Measurements from ENCODE around the gene CFAP300. TPM values are rescaled to one million over a fixed set of nuclear protein-coding genes. Genes with fewer than 3 reads are reported as not detected.

CFAP300 gene
- total RNA-seq, 4 donors from 2014 or later: 1.4 to 23.3 (median 1.5) TPM

DNA sequence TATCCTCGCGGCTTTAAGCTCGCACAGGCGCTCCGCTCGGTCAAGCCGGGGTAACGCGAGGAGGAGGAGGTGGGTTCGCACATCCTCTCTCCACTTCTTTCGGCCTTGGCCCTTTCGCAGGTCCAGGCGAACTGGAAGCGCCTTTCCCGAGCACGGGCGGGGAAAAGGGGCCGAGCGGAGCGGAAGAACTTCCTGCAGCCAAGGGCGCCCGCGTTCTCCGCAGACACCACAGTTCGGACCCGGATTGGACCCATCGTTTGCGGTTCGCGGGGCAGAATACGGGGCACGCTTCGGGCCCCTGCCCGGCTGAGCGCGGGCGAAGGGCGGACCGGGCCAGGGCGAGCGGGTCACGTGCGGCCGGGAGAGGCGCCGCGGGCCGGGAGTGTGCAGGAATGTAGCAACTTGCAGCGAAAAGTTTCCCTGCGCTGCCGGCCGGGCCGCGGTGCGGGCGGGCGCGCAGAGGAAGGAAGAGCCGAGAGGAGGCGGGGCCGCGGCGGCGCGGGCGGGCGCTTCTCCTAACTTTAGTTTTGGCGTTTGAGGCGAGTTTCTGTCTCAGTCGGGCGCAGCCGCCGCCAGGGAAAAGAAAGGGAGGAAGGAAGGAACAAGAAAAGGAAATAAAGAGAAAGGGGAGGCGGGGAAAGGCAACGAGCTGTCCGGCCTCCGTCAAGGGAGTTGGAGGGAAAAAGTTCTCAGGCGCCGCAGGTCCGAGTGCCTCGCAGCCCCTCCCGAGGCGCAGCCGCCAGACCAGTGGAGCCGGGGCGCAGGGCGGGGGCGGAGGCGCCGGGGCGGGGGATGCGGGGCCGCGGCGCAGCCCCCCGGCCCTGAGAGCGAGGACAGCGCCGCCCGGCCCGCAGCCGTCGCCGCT is 62.9 kb downstream of the CFAP300 start, which contains the start of gene YAP1:
Gene YAP1, plus strand, starts transcription at position 552 of the 865 bp plus-strand sequence. CDS start 402 bp downstream, outside the sequence.
- TF ChIP-seq POLR2A (IDR thresholded peaks at IDR 0.05) (peak; percentile 46 to 67), EP300 (IDR thresholded peaks at IDR 0.05) (no peak), POLR2AphosphoS5 (IDR thresholded peaks at IDR 0.05) (peak; percentile 50)
- TF ChIP-seq, protein P1, sequence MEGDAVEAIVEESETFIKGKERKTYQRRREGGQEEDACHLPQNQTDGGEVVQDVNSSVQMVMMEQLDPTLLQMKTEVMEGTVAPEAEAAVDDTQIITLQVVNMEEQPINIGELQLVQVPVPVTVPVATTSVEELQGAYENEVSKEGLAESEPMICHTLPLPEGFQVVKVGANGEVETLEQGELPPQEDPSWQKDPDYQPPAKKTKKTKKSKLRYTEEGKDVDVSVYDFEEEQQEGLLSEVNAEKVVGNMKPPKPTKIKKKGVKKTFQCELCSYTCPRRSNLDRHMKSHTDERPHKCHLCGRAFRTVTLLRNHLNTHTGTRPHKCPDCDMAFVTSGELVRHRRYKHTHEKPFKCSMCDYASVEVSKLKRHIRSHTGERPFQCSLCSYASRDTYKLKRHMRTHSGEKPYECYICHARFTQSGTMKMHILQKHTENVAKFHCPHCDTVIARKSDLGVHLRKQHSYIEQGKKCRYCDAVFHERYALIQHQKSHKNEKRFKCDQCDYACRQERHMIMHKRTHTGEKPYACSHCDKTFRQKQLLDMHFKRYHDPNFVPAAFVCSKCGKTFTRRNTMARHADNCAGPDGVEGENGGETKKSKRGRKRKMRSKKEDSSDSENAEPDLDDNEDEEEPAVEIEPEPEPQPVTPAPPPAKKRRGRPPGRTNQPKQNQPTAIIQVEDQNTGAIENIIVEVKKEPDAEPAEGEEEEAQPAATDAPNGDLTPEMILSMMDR (IDR thresholded peaks at IDR 0.05): peak in 2 of 4 experiments; percentile 17 to 44
- 1% methylated on average over 19 to 33 of the region's 104 CpGs for WGBS, 2 donors (ENCODE audit: low coverage in 1 of 2)
- Histone ChIP-seq H3K9me3 (no peaks in the 10 kb centered on the region), H3K27ac (peak within 1 kb of the TSS; percentile 88 to 99 (median 96)), H3K27me3 (no peaks in the 10 kb centered on the region), H3K4me3 (peak within 1 kb of the TSS; percentile 90 to 91), H3K36me3 (no peaks in the 10 kb centered on the region), H3K4me1 (peaks cover 0 to 43% (median 6%) of the 10 kb centered on the region in 3 donors)
- peak; percentile 94 for ATAC-seq

DNA sequence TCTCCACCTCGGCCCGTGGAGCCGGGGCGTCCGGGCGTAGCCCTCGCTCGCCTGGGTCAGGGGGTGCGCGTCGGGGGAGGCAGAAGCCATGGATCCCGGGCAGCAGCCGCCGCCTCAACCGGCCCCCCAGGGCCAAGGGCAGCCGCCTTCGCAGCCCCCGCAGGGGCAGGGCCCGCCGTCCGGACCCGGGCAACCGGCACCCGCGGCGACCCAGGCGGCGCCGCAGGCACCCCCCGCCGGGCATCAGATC is 63.4 kb downstream of the CFAP300 start:
- WGBS, 2 donors (ENCODE audit: low coverage in 1 of 2): no CpG with 5 or more reads among the region's 31 CpGs
- no peak for TF ChIP-seq POLR2AphosphoS5 (IDR thresholded peaks at IDR 0.05)
- TF ChIP-seq, protein P1 (IDR thresholded peaks at IDR 0.05): peak in 1 of 4 experiments; percentile 4

DNA sequence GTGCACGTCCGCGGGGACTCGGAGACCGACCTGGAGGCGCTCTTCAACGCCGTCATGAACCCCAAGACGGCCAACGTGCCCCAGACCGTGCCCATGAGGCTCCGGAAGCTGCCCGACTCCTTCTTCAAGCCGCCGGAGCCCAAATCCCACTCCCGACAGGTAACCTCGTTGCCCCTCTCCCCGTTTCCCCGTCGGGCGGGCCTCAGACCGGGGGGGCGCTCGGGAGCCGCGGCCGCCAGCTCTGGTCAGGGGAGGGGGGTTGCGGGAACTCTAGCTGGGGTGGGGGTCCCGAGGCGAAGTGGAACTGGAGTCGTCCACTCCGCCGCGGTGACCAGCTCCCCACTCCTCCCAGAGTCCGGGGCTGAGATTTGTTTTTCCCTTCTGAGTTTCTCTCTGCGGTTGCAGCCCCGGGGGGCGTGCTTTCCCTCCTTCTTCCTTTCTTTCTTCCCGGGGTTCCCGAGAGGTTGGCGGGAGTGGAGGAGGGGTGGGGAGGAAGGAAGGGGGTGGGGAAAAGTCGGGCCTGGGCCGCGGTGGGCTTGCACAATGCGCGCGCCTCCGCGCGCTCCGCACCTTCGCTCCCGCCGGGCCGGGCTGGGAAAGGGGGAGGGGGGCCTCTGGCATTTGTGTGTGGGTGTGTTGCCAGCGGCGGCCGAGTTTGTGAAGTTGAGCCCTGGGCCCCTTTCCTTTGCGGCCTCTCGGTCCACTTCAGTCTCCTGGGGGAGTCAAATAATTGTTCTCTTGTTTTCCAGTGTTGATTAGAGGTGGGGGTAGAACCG is 64.0 kb downstream of the CFAP300 start:
- H3K27ac ChIP-seq: peak overlapping the region; percentile 88 to 99 (median 96)
- no peaks in the 10 kb centered on the region for H3K27me3 ChIP-seq
- WGBS, 2 donors (ENCODE audit: low coverage in 1 of 2): 0% methylated on average over 4 to 6 of the region's 61 CpGs
- no peaks in the 10 kb centered on the region for H3K36me3 ChIP-seq
- ATAC-seq: peak; percentile 64
- TF ChIP-seq, protein P1 (IDR thresholded peaks at IDR 0.05): peak in 1 of 4 experiments; percentile 31
- TF ChIP-seq EP300 (IDR thresholded peaks at IDR 0.05) (no peak), POLR2A (IDR thresholded peaks at IDR 0.05) (peak in 1 of 2 donors; percentile 14), POLR2AphosphoS5 (IDR thresholded peaks at IDR 0.05) (peak; percentile 63)
- H3K9me3 ChIP-seq: no peaks in the 10 kb centered on the region
- peaks cover 1 to 54% (median 6%) of the 10 kb centered on the region in 3 donors for H3K4me1 ChIP-seq
- peak overlapping the region; percentile 90 to 91 for H3K4me3 ChIP-seq

More for the DNA sequence above, 63.4 kb downstream of the CFAP300 start:
- peak overlapping the region; percentile 90 to 91 for H3K4me3 ChIP-seq
- ATAC-seq: peak; percentile 9
- no peaks in the 10 kb centered on the region for H3K36me3 ChIP-seq
- peaks cover 0 to 49% (median 6%) of the 10 kb centered on the region in 3 donors for H3K4me1 ChIP-seq
- H3K27ac ChIP-seq: peak overlapping the region; percentile 88 to 99 (median 96)
- no peaks in the 10 kb centered on the region for H3K27me3 ChIP-seq
- H3K9me3 ChIP-seq: no peaks in the 10 kb centered on the region

DNA sequence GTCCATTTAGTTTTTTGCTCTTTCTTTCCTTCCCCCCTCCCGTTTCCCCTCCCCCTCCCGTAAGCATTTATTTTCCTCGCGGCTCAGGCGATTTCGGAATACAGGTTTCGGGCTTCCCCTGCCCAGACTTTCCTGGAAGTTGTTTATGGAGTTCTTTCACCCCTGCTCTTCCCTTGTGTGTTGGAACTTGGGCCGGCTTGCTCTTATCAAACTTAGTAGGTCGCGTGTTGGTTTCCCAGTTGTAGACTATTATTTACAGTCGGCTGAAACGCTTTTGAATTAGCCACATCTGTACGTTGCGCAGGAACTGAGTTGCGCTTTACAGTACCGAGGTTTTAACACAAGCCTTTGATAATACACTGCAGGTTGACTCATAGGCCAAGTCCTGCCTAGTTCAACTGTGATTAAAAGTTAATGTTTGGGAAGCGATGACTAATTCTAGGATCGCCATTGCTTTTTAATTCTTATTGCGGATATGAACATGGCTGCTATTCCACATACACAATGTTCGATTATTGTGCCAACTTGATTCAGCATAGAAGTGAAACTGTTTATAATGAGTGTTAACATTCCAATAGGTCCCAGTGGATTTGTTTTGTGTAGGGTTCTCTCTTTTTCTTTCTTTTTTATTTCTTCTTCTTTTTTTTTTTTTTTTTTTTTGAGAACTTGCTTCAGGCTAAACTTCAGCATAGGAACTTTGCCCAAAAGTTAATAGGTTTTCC is 64.7 kb downstream of the CFAP300 start:
- no peaks in the 10 kb centered on the region for H3K9me3 ChIP-seq
- no peaks in the 10 kb centered on the region for H3K27me3 ChIP-seq
- TF ChIP-seq POLR2AphosphoS5 (IDR thresholded peaks at IDR 0.05) (peak; percentile 93), POLR2A (IDR thresholded peaks at IDR 0.05) (no peak)
- H3K4me1 ChIP-seq: peaks cover 4 to 61% (median 6%) of the 10 kb centered on the region in 3 donors
- WGBS, 2 donors (ENCODE audit: low coverage in 1 of 2): 1% methylated on average over 19 of the region's 20 CpGs
- peak; percentile 32 for ATAC-seq
- peak overlapping the region; percentile 90 to 91 for H3K4me3 ChIP-seq
- H3K27ac ChIP-seq: peak overlapping the region; percentile 88 to 99 (median 96)
- no peaks in the 10 kb centered on the region for H3K36me3 ChIP-seq

DNA sequence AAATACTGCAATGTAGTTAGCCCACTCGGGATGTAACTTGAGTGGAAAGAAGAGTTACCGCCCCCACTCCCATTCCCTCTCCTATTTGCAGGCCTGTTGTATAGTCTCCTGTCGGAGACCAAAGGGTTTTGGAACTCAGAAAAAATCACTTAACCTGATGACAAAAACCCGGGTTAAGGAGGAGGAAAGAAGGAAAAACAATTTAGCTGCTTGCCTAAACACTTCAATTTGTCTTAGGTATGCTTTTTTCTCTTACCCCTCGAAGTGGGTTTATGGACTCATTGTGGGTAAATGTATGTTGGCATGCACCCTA is 65.2 kb downstream of the CFAP300 start:
- Histone ChIP-seq H3K4me3 (peak overlapping the region; percentile 90 to 91), H3K4me1 (peaks cover 6 to 67% (median 7%) of the 10 kb centered on the region in 3 donors), H3K36me3 (no peaks in the 10 kb centered on the region), H3K9me3 (no peaks in the 10 kb centered on the region), H3K27me3 (no peaks in the 10 kb centered on the region), H3K27ac (peak overlapping the region; percentile 88 to 99 (median 96))
- ATAC-seq: no peak
- TF ChIP-seq, protein P1 (IDR thresholded peaks at IDR 0.05): no peak
- TF ChIP-seq POLR2AphosphoS5 (IDR thresholded peaks at IDR 0.05): no peak
- TF ChIP-seq EP300 (IDR thresholded peaks at IDR 0.05): no peak
- TF ChIP-seq POLR2A (IDR thresholded peaks at IDR 0.05): no peak
- 10 to 11% methylated on average over 3 to 5 of the region's 5 CpGs for WGBS, 2 donors (ENCODE audit: low coverage in 1 of 2)
